HAP-1 (cell line): ENCODE measurements around the gene BCL6B.

ENCODE experiments used
- DNase-seq, 2 experiments: peaks; one replicate each; pipeline ENCODE4 v3.0.0-alpha.2; 2016 to 2020; ENCODE audit warnings: low spot score in 2 of 2
- H3K27me3 ChIP-seq: fragments of 250-450 bp; sonication (Bioruptor Pico); 2 replicates; pipeline ENCODE4 v1.5.1; 2020; ENCODE audit warnings: low read depth, mild to moderate bottlenecking, moderate library complexity
- H3K36me3 ChIP-seq: fragments of 250-450 bp; sonication (Bioruptor Pico); replicated peaks from 2 replicates; pipeline ENCODE4 v1.5.1; 2020; ENCODE audit warnings: mild to moderate bottlenecking
- H3K4me1 ChIP-seq: fragments of 250-450 bp; sonication (Bioruptor Pico); 2 replicates; pipeline ENCODE4 v1.5.1; 2020; ENCODE audit warnings: mild to moderate bottlenecking
- H3K4me3 ChIP-seq: fragments of 250-450 bp; sonication (Bioruptor Pico); 2 replicates; pipeline ENCODE4 v1.5.1; 2020; ENCODE audit warnings: mild to moderate bottlenecking, moderate library complexity
- H3K9me3 ChIP-seq: fragments of 250-450 bp; sonication (Bioruptor Pico); 2 replicates; pipeline ENCODE4 v1.5.1; 2020; ENCODE audit warnings: mild to moderate bottlenecking, moderate library complexity
- in situ Hi-C: fragments of 300-500 bp; cut with MboI; formaldehyde crosslinking; loops from 3 replicates; pipeline ENCODE4 v1.14.3; 2020; ENCODE audit warnings: low sequenced_read_pairs, inconsistent platforms, mixed read lengths

The BCL6B gene

GRCh38 chr17:6998855-6999508 lies 23.9 kb upstream of the BCL6B start:
- in situ Hi-C loops, result no loop called here
- no peaks in the 10 kb centered on the region for H3K9me3 ChIP-seq
- DNase-seq, result no peak
- H3K4me3 ChIP-seq, result no peak overlapping the region
- H3K4me1 ChIP-seq, result no peaks in the 10 kb centered on the region
- H3K27me3 ChIP-seq, result no peaks in the 10 kb centered on the region
- H3K36me3 ChIP-seq, result peaks cover 16% of the 10 kb centered on the region

- H3K27me3 ChIP-seq, result no peaks in the 10 kb centered on the region
- DNase-seq, result peak in 1 of 2 experiments; percentile 67
- H3K36me3 ChIP-seq, result peaks cover 16% of the 10 kb centered on the region
- no peaks in the 10 kb centered on the region for H3K9me3 ChIP-seq
- in situ Hi-C loops, result loop anchor here (10.0 kb wide), 1 partner anchor 337 kb away; no protein-coding TSS in a partner anchor
- H3K4me1 ChIP-seq, result no peaks in the 10 kb centered on the region
- no peak overlapping the region for H3K4me3 ChIP-seq
These were observed 21.4 kb upstream of the BCL6B start for GRCh38 chr17:7001318-7001961.

GRCh38 chr17:7002288-7003047 lies 20.4 kb upstream of the BCL6B start:
- Histone ChIP-seq H3K4me3 (no peak overlapping the region), H3K36me3 (peaks cover 16% of the 10 kb centered on the region), H3K4me1 (no peaks in the 10 kb centered on the region), H3K9me3 (no peaks in the 10 kb centered on the region), H3K27me3 (no peaks in the 10 kb centered on the region)
- in situ Hi-C loops, result loop anchor here (10.0 kb wide), 1 partner anchor 338 kb away; no protein-coding TSS in a partner anchor
- no peak for DNase-seq

GRCh38 chr17:7003745-7004144 lies 19.1 kb upstream of the BCL6B start:
- no peak for DNase-seq
- in situ Hi-C loops, result loop anchor here (10.0 kb wide), 1 partner anchor 339 kb away; no protein-coding TSS in a partner anchor
- Histone ChIP-seq H3K4me1 (no peaks in the 10 kb centered on the region), H3K9me3 (no peaks in the 10 kb centered on the region), H3K4me3 (no peak overlapping the region), H3K36me3 (peaks cover 16% of the 10 kb centered on the region), H3K27me3 (no peaks in the 10 kb centered on the region)

GRCh38 chr17:7004398-7005253 lies 18.2 kb upstream of the BCL6B start:
- H3K9me3 ChIP-seq, result no peaks in the 10 kb centered on the region
- no peak overlapping the region for H3K4me3 ChIP-seq
- no peaks in the 10 kb centered on the region for H3K4me1 ChIP-seq
- no peaks in the 10 kb centered on the region for H3K27me3 ChIP-seq
- DNase-seq, result peak; percentile 51 to 62
- in situ Hi-C loops, result loop anchor here (5.0 to 10.0 kb wide), 2 partner anchors 92 to 340 kb away; no protein-coding TSS in a partner anchor
- H3K36me3 ChIP-seq, result peaks cover 15% of the 10 kb centered on the region

GRCh38 chr17:7005716-7006115 lies 17.1 kb upstream of the BCL6B start:
- in situ Hi-C loops, result loop anchor here (5.0 to 10.0 kb wide), 2 partner anchors 93 to 341 kb away; no protein-coding TSS in a partner anchor
- no peaks in the 10 kb centered on the region for H3K27me3 ChIP-seq
- peaks cover under 1% of the 10 kb centered on the region; the same call in 1 of the 2 replicates for H3K4me1 ChIP-seq
- DNase-seq, result no peak
- no peak overlapping the region for H3K4me3 ChIP-seq
- no peaks in the 10 kb centered on the region for H3K9me3 ChIP-seq
- H3K36me3 ChIP-seq, result peaks cover 15% of the 10 kb centered on the region

- Histone ChIP-seq H3K9me3 (no peaks in the 10 kb centered on the region), H3K36me3 (peaks cover 7% of the 10 kb centered on the region), H3K4me3 (no peak overlapping the region), H3K27me3 (no peaks in the 10 kb centered on the region), H3K4me1 (peaks cover 6% of the 10 kb centered on the region)
- in situ Hi-C loops, result loop anchor here (5.0 to 10.0 kb wide), 2 partner anchors 95 to 342 kb away; no protein-coding TSS in a partner anchor
- no peak for DNase-seq
These were observed 15.7 kb upstream of the BCL6B start for GRCh38 chr17:7007143-7007542.

- in situ Hi-C loops, result no loop called here
- Histone ChIP-seq H3K9me3 (no peaks in the 10 kb centered on the region), H3K27me3 (no peaks in the 10 kb centered on the region), H3K4me3 (no peak overlapping the region), H3K4me1 (peaks cover 10% of the 10 kb centered on the region), H3K36me3 (peaks cover 5% of the 10 kb centered on the region)
- no peak for DNase-seq
These were observed 12.3 kb upstream of the BCL6B start for GRCh38 chr17:7010523-7010922.

- in situ Hi-C loops, result no loop called here
- Histone ChIP-seq H3K9me3 (no peaks in the 10 kb centered on the region), H3K27me3 (no peaks in the 10 kb centered on the region), H3K4me3 (peak overlapping the region; percentile 92), H3K36me3 (peaks cover 5% of the 10 kb centered on the region), H3K4me1 (peaks cover 14% of the 10 kb centered on the region)
- no peak for DNase-seq
These were observed 11.4 kb upstream of the BCL6B start for GRCh38 chr17:7011415-7011814.

GRCh38 chr17:7011942-7012254 lies 11.0 kb upstream of the BCL6B start:
- in situ Hi-C loops, result no loop called here
- H3K4me1 ChIP-seq, result peaks cover 14% of the 10 kb centered on the region

GRCh38 chr17:7014261-7014994 lies 8.4 kb upstream of the BCL6B start:
- Histone ChIP-seq H3K36me3 (peaks cover 2% of the 10 kb centered on the region), H3K9me3 (no peaks in the 10 kb centered on the region), H3K4me3 (peak overlapping the region; percentile 92), H3K27me3 (no peaks in the 10 kb centered on the region), H3K4me1 (peaks cover 14% of the 10 kb centered on the region)
- in situ Hi-C loops, result no loop called here
- peak; percentile 95 to 97 for DNase-seq

More at GRCh38 chr17:7011942-7012254, 11.0 kb upstream of the BCL6B start:
- Histone ChIP-seq H3K4me3 (peak overlapping the region; percentile 92), H3K27me3 (no peaks in the 10 kb centered on the region), H3K9me3 (no peaks in the 10 kb centered on the region), H3K36me3 (peaks cover 5% of the 10 kb centered on the region)
- no peak for DNase-seq

GRCh38 chr17:7014995-7015958 lies 7.6 kb upstream of the BCL6B start:
- Histone ChIP-seq H3K4me3 (peak overlapping the region; percentile 92), H3K9me3 (no peaks in the 10 kb centered on the region), H3K4me1 (peaks cover 20% of the 10 kb centered on the region), H3K36me3 (no peaks in the 10 kb centered on the region; the same call in 1 of the 2 replicates), H3K27me3 (no peaks in the 10 kb centered on the region)
- in situ Hi-C loops, result no loop called here
- no peak for DNase-seq
